Cardiac muscle cell (in vitro differentiated cells and primary cell): ENCODE results near the gene SPDYE1. TPM values are rescaled to one million over a fixed set of nuclear protein-coding genes. Genes with fewer than 3 reads are reported as not detected.
"Not testable (repeated sequence)": the region's sequence is repeated elsewhere in the genome, so short reads cannot be mapped to it uniquely, and the experiment has no call there.

ENCODE experiments used
- DNase-seq, 2 donors: peaks; one replicate each; pipeline versions ENCODE4 v3.0.0 to v3.0.0-alpha.2; 2010 to 2017; ENCODE audit warnings: low read depth in 1 of 2, low spot score in 1 of 2
- H3K27ac ChIP-seq: fragments of 200-600 bp; sonication (generic); 2 replicates; pipeline ENCODE4 v1.5.1; 2016
- H3K27me3 ChIP-seq: fragments of 200-600 bp; sonication (generic); 2 replicates; pipeline ENCODE4 v1.6.0; 2016; ENCODE audit warnings: control low read depth
- H3K36me3 ChIP-seq: fragments of 200-600 bp; sonication (generic); 2 replicates; pipeline ENCODE4 v1.5.1; 2016; ENCODE audit warnings: control low read depth
- H3K4me1 ChIP-seq: fragments of 200-600 bp; sonication (generic); 2 replicates; pipeline ENCODE4 v1.8.1; 2017; ENCODE audit warnings: low read depth, mild to moderate bottlenecking, mixed run types
- H3K4me3 ChIP-seq: fragments of 200-600 bp; sonication (generic); 2 replicates; pipeline ENCODE4 v1.5.1; 2016; ENCODE audit warnings: mild to moderate bottlenecking
- H3K9me3 ChIP-seq: fragments of 200-600 bp; sonication (generic); 2 replicates; pipeline ENCODE4 v1.5.1; 2017; ENCODE audit warnings: low read depth, mild to moderate bottlenecking, control low read depth
- polyA plus RNA-seq: library from polyadenylated mRNA; unstranded; fragments of >200 nt; fragmentation: Nextera tagmentation; extraction: Ambion mirVana; gene quantifications from 2 replicates; pipeline ENCODE4 v1.2.1, GENCODE V29; 2016
- total RNA-seq: library from RNA; depleted of rRNA; stranded (reverse); fragments of >200 nt; gene quantifications from 2 replicates; pipeline ENCODE4 v1.2.3, GENCODE V29; 2016
- TF ChIP-seq, protein P1 (sequence below): IDR thresholded peaks from 2 replicates; pipeline ENCODE4 v1.5.1; 2012; ENCODE audit warnings: low read depth, mild to moderate bottlenecking, low read length

Gene SPDYE1, protein sequence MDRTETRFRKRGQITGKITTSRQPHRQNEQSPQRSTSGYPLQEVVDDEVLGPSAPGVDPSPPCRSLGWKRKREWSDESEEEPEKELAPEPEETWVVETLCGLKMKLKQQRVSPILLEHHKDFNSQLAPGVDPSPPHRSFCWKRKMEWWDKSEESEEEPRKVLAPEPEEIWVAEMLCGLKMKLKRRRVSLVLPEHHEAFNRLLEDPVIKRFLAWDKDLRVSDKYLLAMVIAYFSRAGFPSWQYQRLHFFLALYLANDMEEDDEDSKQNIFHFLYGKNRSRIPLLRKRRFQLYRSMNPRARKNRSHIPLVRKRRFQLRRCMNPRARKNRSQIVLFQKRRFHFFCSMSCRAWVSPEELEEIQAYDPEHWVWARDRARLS
- not detected in 2 replicates for total RNA-seq
- 1.6 and 1.7 TPM in 2 replicates for polyA plus RNA-seq

GRCh38 chr7:43997532-43997931 lies at the start of gene SPDYE1:
Gene SPDYE1 (plus strand): TSS chr7:43997897. CDS start chr7:43999950, 2,053 bp downstream.
- not testable (repeated sequence) for H3K27me3 ChIP-seq, H3K36me3 ChIP-seq, H3K27ac ChIP-seq, H3K9me3 ChIP-seq, H3K4me1 ChIP-seq, H3K4me3 ChIP-seq, DNase-seq

- no peak for DNase-seq
- Histone ChIP-seq H3K27me3 (no peaks in the 10 kb centered on the region), H3K27ac (no peak overlapping the region), H3K4me3 (no peak overlapping the region), H3K9me3 (no peaks in the 10 kb centered on the region), H3K4me1 (no peaks in the 10 kb centered on the region), H3K36me3 (no peaks in the 10 kb centered on the region)
- TF ChIP-seq, protein P1, sequence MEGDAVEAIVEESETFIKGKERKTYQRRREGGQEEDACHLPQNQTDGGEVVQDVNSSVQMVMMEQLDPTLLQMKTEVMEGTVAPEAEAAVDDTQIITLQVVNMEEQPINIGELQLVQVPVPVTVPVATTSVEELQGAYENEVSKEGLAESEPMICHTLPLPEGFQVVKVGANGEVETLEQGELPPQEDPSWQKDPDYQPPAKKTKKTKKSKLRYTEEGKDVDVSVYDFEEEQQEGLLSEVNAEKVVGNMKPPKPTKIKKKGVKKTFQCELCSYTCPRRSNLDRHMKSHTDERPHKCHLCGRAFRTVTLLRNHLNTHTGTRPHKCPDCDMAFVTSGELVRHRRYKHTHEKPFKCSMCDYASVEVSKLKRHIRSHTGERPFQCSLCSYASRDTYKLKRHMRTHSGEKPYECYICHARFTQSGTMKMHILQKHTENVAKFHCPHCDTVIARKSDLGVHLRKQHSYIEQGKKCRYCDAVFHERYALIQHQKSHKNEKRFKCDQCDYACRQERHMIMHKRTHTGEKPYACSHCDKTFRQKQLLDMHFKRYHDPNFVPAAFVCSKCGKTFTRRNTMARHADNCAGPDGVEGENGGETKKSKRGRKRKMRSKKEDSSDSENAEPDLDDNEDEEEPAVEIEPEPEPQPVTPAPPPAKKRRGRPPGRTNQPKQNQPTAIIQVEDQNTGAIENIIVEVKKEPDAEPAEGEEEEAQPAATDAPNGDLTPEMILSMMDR: no peak
Observed at GRCh38 chr7:43952028-43952427, 45.7 kb upstream of the SPDYE1 start.

DNA sequence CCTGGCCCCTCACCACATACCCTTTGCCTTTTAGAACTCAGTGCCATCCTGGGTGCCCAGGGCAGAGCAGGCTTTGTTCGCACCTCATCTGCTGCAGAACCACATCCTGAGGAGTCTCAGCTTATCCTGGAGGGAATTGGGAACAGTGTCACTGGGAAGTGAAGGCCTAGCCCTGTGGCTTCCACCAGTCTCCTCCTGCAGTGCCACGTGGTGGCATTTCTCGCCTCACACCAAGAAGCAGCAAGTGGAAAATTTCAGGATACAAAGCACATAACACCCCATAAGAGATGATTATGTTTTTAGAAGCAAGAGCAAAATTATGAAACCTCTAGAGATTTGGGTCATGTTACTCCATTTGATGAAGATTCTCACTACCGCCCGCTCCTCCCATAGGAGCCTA lies 44.6 kb upstream of the SPDYE1 start:
- H3K9me3 ChIP-seq: no peaks in the 10 kb centered on the region
- H3K36me3 ChIP-seq: no peaks in the 10 kb centered on the region
- TF ChIP-seq, protein P1: no peak
- DNase-seq: no peak
- no peak overlapping the region for H3K4me3 ChIP-seq
- H3K4me1 ChIP-seq: no peaks in the 10 kb centered on the region
- H3K27me3 ChIP-seq: no peaks in the 10 kb centered on the region
- no peak overlapping the region for H3K27ac ChIP-seq

GRCh38 chr7:43954524-43955228 lies 43.0 kb upstream of the SPDYE1 start:
- TF ChIP-seq, protein P1: peak; percentile 54
- Histone ChIP-seq H3K4me1 (no peaks in the 10 kb centered on the region), H3K27me3 (no peaks in the 10 kb centered on the region), H3K4me3 (no peak overlapping the region), H3K36me3 (no peaks in the 10 kb centered on the region), H3K27ac (no peak overlapping the region), H3K9me3 (no peaks in the 10 kb centered on the region)
- peak; percentile 61 to 65 for DNase-seq

DNA sequence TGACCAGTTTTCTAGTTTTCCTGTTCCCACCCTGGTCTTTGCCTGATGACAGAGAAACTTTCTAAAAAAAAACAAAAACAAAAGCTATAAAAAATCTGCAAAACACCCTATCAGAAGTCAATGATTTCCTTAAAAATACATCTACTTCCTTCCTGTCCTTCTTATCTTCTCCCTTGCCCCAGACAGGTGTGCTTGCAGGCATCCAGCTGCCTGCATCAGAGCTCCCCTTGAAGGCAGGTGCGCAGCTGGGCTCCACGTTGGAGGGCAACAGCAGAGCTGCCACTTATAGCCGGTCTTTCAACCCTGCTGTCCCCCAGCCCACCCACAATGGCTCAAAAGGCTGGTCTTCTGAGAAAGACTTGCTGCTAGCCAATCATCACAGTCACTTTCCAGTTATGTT lies 41.7 kb upstream of the SPDYE1 start:
- Histone ChIP-seq H3K4me3 (no peak overlapping the region), H3K4me1 (no peaks in the 10 kb centered on the region), H3K9me3 (no peaks in the 10 kb centered on the region), H3K27me3 (no peaks in the 10 kb centered on the region), H3K36me3 (no peaks in the 10 kb centered on the region), H3K27ac (no peak overlapping the region)
- TF ChIP-seq, protein P1: no peak
- no peak for DNase-seq

GRCh38 chr7:43960933-43961332 lies 36.8 kb upstream of the SPDYE1 start:
- no peak overlapping the region for H3K4me3 ChIP-seq
- no peaks in the 10 kb centered on the region for H3K27me3 ChIP-seq
- no peak for DNase-seq
- TF ChIP-seq, protein P1: no peak
- H3K27ac ChIP-seq: no peak overlapping the region
- H3K36me3 ChIP-seq: no peaks in the 10 kb centered on the region
- H3K4me1 ChIP-seq: no peaks in the 10 kb centered on the region
- no peaks in the 10 kb centered on the region for H3K9me3 ChIP-seq

- not testable (repeated sequence) for DNase-seq, H3K4me1 ChIP-seq, H3K27ac ChIP-seq, H3K4me3 ChIP-seq, H3K9me3 ChIP-seq, H3K27me3 ChIP-seq, H3K36me3 ChIP-seq
Observed at GRCh38 chr7:43966392-43966791, 31.3 kb upstream of the SPDYE1 start.

- H3K36me3 ChIP-seq, DNase-seq, H3K9me3 ChIP-seq, H3K27me3 ChIP-seq, H3K4me1 ChIP-seq, H3K4me3 ChIP-seq, H3K27ac ChIP-seq: not testable (repeated sequence)
Observed at GRCh38 chr7:43968172-43969040, 29.3 kb upstream of the SPDYE1 start.
